Spleen (tissue), 11 donors: ENCODE data around the gene ATXN7. TPM values are rescaled to one million over a fixed set of nuclear protein-coding genes. Genes with fewer than 3 reads are reported as not detected.

Experiments
- DNase-seq: peaks from one replicate; pipeline ENCODE4 v3.0.0-alpha.2; 2020
- H3K27ac ChIP-seq, 8 donors: fragments of 200-600 bp; sonication (generic) in 7 of 8; 1 replicate in 4 of 8; 2 replicates in 4 of 8; pipeline versions ENCODE4 v1.5.0 to v1.8.0; 2016 to 2021; ENCODE audit warnings: inconsistent platforms in 4 of 8, mild to moderate bottlenecking in 4 of 8, moderate library complexity in 1 of 8
- H3K27me3 ChIP-seq, 7 donors: fragments of 200-600 bp; sonication (generic) in 6 of 7; replicated peaks in 1 of 7; 1 replicate in 4 of 7; 2 replicates in 3 of 7; pipeline versions ENCODE4 v1.5.0 to v1.8.0; 2016 to 2021; ENCODE audit warnings: inconsistent platforms in 3 of 7, mild to moderate bottlenecking in 1 of 7
- H3K36me3 ChIP-seq, 6 donors: fragments of 200-600 bp; sonication (generic) in 5 of 6; 1 replicate in 4 of 6; 2 replicates in 2 of 6; pipeline versions ENCODE4 v1.5.0 to v1.8.0; 2016 to 2021; ENCODE audit warnings: inconsistent platforms in 2 of 6
- H3K4me1 ChIP-seq, 6 donors: fragments of 200-600 bp; sonication (generic) in 5 of 6; 1 replicate in 3 of 6; 2 replicates in 3 of 6; pipeline versions ENCODE4 v1.5.0 to v1.8.0; 2016 to 2021; ENCODE audit warnings: inconsistent platforms in 3 of 6
- H3K4me3 ChIP-seq, 8 donors: fragments of 200-600 bp; sonication (generic) in 7 of 8; 1 replicate in 4 of 8; 2 replicates in 4 of 8; pipeline versions ENCODE4 v1.5.0 to v1.8.0; 2016 to 2021; ENCODE audit warnings: inconsistent platforms in 4 of 8, mild to moderate bottlenecking in 4 of 8, moderate library complexity in 2 of 8
- H3K9me3 ChIP-seq, 8 donors: fragments of 200-600 bp; sonication (generic) in 7 of 8; 1 replicate in 4 of 8; 2 replicates in 4 of 8; pipeline versions ENCODE4 v1.5.0 to v1.8.0; 2016 to 2021; ENCODE audit warnings: inconsistent platforms in 4 of 8
- CTCF ChIP-seq, 11 experiments: fragments of 200-600 bp in 7 of 11; fragments of 450-650 bp in 4 of 11; sonication (generic) in 4 of 11; IDR thresholded peaks in 8 of 11; conservative IDR thresholded peaks in 3 of 11; 1 replicate in 7 of 11; 2 replicates in 4 of 11; pipeline versions ENCODE4 v1.4.0 to v1.8.0; 2016 to 2021; ENCODE audit warnings: antibody characterized with exemption in 11 of 11, inconsistent platforms in 4 of 11, mild to moderate bottlenecking in 1 of 11
- POLR2A ChIP-seq, 3 donors: fragments of 450-650 bp; IDR thresholded peaks; one replicate each; pipeline ENCODE4 v1.5.1; 2017; ENCODE audit warnings: antibody characterized with exemption in 3 of 3, mild to moderate bottlenecking in 1 of 3
- POLR2AphosphoS5 ChIP-seq, 3 donors: sonication (generic); formaldehyde crosslinking; IDR thresholded peaks; one replicate each; pipeline ENCODE4 v1.5.1; 2017; ENCODE audit warnings: antibody characterized with exemption in 3 of 3
- WGBS, 5 donors: extraction: QIAGEN DNeasy Blood & Tissue Kit in 3 of 5; methylation state at CpG; one replicate each; pipeline versions ENCODE4 v1.1.5 to v1.1.7; 2013 to 2018; 5-methylcytosine and 5-hydroxymethylcytosine counted together
- intact Hi-C: fragments of 100-400 bp; cut with DNase I; formaldehyde crosslinking; loops from one replicate; pipeline ENCODE4 v1.15.0; 2023; ENCODE audit warnings: low total_unique reads
- polyA plus RNA-seq, 3 donors: library from polyadenylated mRNA; stranded (reverse); fragments of 200-250 nt; gene quantifications; one replicate each; pipeline ENCODE4 v1.2.1, GENCODE V29; 2013
- total RNA-seq, 7 donors: library from RNA; depleted of rRNA in 3 of 7; stranded (reverse); fragments of >200 nt in 3 of 7; fragmentation: NEBNext Ultra II Directional in 4 of 7; extraction: Animal tissue kit (Norgen Biotek cat#: 25700) in 4 of 7; gene quantifications; one replicate each; pipeline versions ENCODE4 v1.1.0 to v1.2.1, GENCODE V29; 2016 to 2021
- donor health status: healthy with polysubstance abuse.
- donor health status: DM: no; HTN: no; CAD: no; lungs with moderate emphysema.
- donor health status: DM: no; HTN: no; CAD: no.
- donor health status: Bipolar disorder and iron deficiency.
- donor health status: healthy.
- donor health status: DM: no; HTN: no; CAD: no.
- donor health status: DM: yes; HTN: yes; CAD: no.

The ATXN7 gene
- total and polyA plus RNA-seq, 10 donors: 1.9 to 91.8 (median 54.7) TPM

- intact Hi-C loops: no loop called here
- 87 to 92% (median 91%) methylated on average over 1 of the region's 1 CpG for WGBS, 5 donors
These were observed 15.8 kb upstream of the ATXN7 start for GRCh38 chr3:63847718-63848450.

DNA sequence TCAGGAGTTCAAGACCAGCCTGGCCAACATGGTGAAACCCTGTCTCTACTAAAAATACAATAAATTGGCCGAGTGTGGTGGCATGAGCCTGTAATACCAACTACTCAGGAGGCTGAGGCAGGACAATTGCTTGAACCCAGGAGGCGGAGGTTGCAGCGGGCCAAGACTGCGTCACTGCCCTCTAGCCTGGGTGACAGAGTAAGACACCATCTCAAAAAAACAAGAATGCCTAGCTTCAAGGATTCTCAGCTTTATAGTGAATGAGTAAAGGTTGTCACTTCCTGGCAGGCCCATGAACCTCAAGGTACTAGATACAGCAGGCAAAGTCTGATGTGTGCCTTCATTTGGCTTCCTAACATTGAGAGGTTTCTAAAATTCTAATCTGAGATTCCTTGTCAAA, 14.5 kb upstream of the ATXN7 start:
- Histone ChIP-seq H3K27ac (no peak overlapping the region), H3K4me1 (no peaks in the 10 kb centered on the region), H3K9me3 (no peaks in the 10 kb centered on the region), H3K4me3 (no peak overlapping the region), H3K27me3 (no peaks in the 10 kb centered on the region), H3K36me3 (no peaks in the 10 kb centered on the region)
- DNase-seq: no peak
- 82 to 100% (median 97%) methylated on average over 4 of the region's 4 CpGs for WGBS, 5 donors
- intact Hi-C loops: no loop called here
- TF ChIP-seq POLR2AphosphoS5 (IDR thresholded peaks at IDR 0.05) (no peak), CTCF (IDR thresholded peaks at IDR 0.05 in 8 of 11, conservative IDR thresholded peaks at IDR 0.05 in 3 of 11) (no peak), POLR2A (IDR thresholded peaks at IDR 0.05) (no peak)

More at GRCh38 chr3:63847718-63848450, 15.8 kb upstream of the ATXN7 start:
- no peaks in the 10 kb centered on the region for H3K9me3 ChIP-seq
- H3K4me3 ChIP-seq: no peak overlapping the region
- H3K27ac ChIP-seq: no peak overlapping the region
- no peaks in the 10 kb centered on the region for H3K4me1 ChIP-seq
- TF ChIP-seq POLR2A (IDR thresholded peaks at IDR 0.05) (no peak), POLR2AphosphoS5 (IDR thresholded peaks at IDR 0.05) (no peak), CTCF (IDR thresholded peaks at IDR 0.05 in 8 of 11, conservative IDR thresholded peaks at IDR 0.05 in 3 of 11) (no peak)
- H3K27me3 ChIP-seq: no peaks in the 10 kb centered on the region
- H3K36me3 ChIP-seq: no peaks in the 10 kb centered on the region
- no peak for DNase-seq

- no peaks in the 10 kb centered on the region for H3K9me3 ChIP-seq
- H3K4me3 ChIP-seq: no peak overlapping the region
- TF ChIP-seq CTCF (IDR thresholded peaks at IDR 0.05 in 8 of 11, conservative IDR thresholded peaks at IDR 0.05 in 3 of 11) (no peak), POLR2AphosphoS5 (IDR thresholded peaks at IDR 0.05) (no peak), POLR2A (IDR thresholded peaks at IDR 0.05) (no peak)
- intact Hi-C loops: no loop called here
- WGBS, 5 donors: 94 to 97% (median 96%) methylated on average over 3 of the region's 3 CpGs
- DNase-seq: no peak
- no peaks in the 10 kb centered on the region for H3K36me3 ChIP-seq
- H3K4me1 ChIP-seq: peaks cover 0 to 10% (median 0%) of the 10 kb centered on the region in 6 donors
- H3K27ac ChIP-seq: no peak overlapping the region
- H3K27me3 ChIP-seq: no peaks in the 10 kb centered on the region
These were observed 12.4 kb upstream of the ATXN7 start for GRCh38 chr3:63851287-63851686.

- 90 to 96% (median 93%) methylated on average over 4 of the region's 4 CpGs for WGBS, 5 donors
- Histone ChIP-seq H3K36me3 (no peaks in the 10 kb centered on the region), H3K4me3 (no peak overlapping the region), H3K27ac (no peak overlapping the region), H3K4me1 (peaks cover 0 to 14% (median 0%) of the 10 kb centered on the region in 6 donors), H3K9me3 (no peaks in the 10 kb centered on the region), H3K27me3 (no peaks in the 10 kb centered on the region)
- no peak for DNase-seq
- no peak for TF ChIP-seq POLR2A (IDR thresholded peaks at IDR 0.05)
- no peak for TF ChIP-seq CTCF (IDR thresholded peaks at IDR 0.05 in 8 of 11, conservative IDR thresholded peaks at IDR 0.05 in 3 of 11)
- no peak for TF ChIP-seq POLR2AphosphoS5 (IDR thresholded peaks at IDR 0.05)
- intact Hi-C loops: no loop called here
These were observed 10.6 kb upstream of the ATXN7 start for GRCh38 chr3:63853106-63853505.
